ENCODE results near the gene ZBTB6. TPM values are rescaled to one million over a fixed set of nuclear protein-coding genes. Genes with fewer than 3 reads are reported as not detected.
"Not testable (repeated sequence)": the region's sequence is repeated elsewhere in the genome, so short reads cannot be mapped to it uniquely, and the experiment has no call there.

ZBTB6 gene
- total RNA-seq, 3 donors from 2014 or later (not counting 1 experiment from before 2014, with no cell fraction given) = 4.7 to 6.6 (median 5.8) TPM

DNA sequence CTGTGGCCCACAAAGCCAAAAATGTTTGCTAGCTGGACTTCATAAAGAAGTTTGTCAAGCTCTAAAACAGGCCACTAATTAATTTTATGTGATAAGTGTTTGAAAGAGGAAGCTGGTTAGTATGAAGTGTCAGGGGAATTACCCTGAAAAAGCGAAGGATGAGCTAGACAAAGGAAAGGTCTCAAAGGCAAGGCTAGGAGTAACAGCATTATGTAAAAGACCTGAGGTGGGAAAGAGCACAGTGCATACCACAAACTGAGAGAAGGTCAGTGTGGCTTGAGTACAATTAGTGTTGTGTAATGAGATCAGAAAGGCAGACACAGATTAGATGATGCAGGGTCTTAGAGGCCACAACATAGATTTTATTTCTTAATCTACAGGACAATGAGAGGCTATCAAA, 37.6 kb downstream of the ZBTB6 start:
- no peak overlapping the region for H3K4me3 ChIP-seq (ENCODE audit: low read length)
- Mint-ChIP-seq H3K9me3 (no peaks in the 10 kb centered on the region), H3K36me3 (peaks cover 35% of the 10 kb centered on the region), H3K4me1 (peaks cover 0 to 15% of the 10 kb centered on the region in 2 donors), H3K27ac (peak overlapping the region; percentile 10 to 29), H3K4me3 (no peak overlapping the region), H3K27me3 (ENCODE audit: low read depth in 2 of 2) (no peaks in the 10 kb centered on the region)
- TF ChIP-seq, protein P1, sequence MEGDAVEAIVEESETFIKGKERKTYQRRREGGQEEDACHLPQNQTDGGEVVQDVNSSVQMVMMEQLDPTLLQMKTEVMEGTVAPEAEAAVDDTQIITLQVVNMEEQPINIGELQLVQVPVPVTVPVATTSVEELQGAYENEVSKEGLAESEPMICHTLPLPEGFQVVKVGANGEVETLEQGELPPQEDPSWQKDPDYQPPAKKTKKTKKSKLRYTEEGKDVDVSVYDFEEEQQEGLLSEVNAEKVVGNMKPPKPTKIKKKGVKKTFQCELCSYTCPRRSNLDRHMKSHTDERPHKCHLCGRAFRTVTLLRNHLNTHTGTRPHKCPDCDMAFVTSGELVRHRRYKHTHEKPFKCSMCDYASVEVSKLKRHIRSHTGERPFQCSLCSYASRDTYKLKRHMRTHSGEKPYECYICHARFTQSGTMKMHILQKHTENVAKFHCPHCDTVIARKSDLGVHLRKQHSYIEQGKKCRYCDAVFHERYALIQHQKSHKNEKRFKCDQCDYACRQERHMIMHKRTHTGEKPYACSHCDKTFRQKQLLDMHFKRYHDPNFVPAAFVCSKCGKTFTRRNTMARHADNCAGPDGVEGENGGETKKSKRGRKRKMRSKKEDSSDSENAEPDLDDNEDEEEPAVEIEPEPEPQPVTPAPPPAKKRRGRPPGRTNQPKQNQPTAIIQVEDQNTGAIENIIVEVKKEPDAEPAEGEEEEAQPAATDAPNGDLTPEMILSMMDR (IDR thresholded peaks at IDR 0.05) = no peak
- no peak for ATAC-seq
- no peaks in the 10 kb centered on the region for H3K27me3 ChIP-seq (ENCODE audit: control insufficient read depth, insufficient read depth, low read length)
- WGBS (ENCODE audit: insufficient coverage) = 93% methylated on average over 1 of the region's 1 CpG
- H3K36me3 ChIP-seq (ENCODE audit: control insufficient read depth, insufficient read depth, low read length) = peaks cover 84% of the 10 kb centered on the region
- H3K27ac ChIP-seq (ENCODE audit: low read length) = no peak overlapping the region
- DNase-seq = no peak
- intact Hi-C loops (cut with micrococcal nuclease) = no loop called here
- H3K4me1 ChIP-seq (ENCODE audit: control insufficient read depth, insufficient read depth, low read length) = no peaks in the 10 kb centered on the region
- no peaks in the 10 kb centered on the region for H3K9me3 ChIP-seq (ENCODE audit: control insufficient read depth, insufficient read depth, low read length)

DNA sequence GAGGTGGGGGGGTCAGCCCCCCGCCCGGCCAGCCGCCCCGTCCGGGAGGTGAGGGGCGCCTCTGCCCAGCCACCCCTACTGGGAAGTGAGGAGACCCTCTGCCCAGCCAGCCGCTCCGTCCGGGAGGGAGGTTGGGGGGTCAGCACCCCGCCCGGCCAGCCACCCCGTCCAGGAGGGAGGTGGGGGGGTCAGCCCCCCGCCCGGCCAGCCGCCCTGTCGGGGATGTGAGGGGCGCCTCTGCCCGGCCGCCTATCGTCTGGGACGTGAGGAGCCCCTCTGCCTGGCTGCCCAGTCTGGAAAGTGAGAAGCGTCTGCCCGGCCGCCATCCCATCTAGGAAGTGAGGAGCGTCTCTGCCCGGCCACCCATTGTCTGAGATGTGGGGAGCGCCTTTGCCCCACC, 45.8 kb downstream of the ZBTB6 start:
- H3K27me3 ChIP-seq (ENCODE audit: control insufficient read depth, insufficient read depth, low read length); H3K27ac Mint-ChIP-seq; H3K9me3 Mint-ChIP-seq; H3K4me3 Mint-ChIP-seq; ATAC-seq; intact Hi-C loops (cut with micrococcal nuclease); H3K27me3 Mint-ChIP-seq (ENCODE audit: low read depth in 2 of 2); H3K4me1 ChIP-seq (ENCODE audit: control insufficient read depth, insufficient read depth, low read length); H3K9me3 ChIP-seq (ENCODE audit: control insufficient read depth, insufficient read depth, low read length); H3K4me3 ChIP-seq (ENCODE audit: low read length); H3K27ac ChIP-seq (ENCODE audit: low read length); DNase-seq: not testable (repeated sequence)
- peaks cover 10% of the 10 kb centered on the region for H3K36me3 Mint-ChIP-seq
- H3K36me3 ChIP-seq (ENCODE audit: control insufficient read depth, insufficient read depth, low read length) = peaks cover 22% of the 10 kb centered on the region
- WGBS (ENCODE audit: insufficient coverage) = 98% methylated on average over 6 of the region's 27 CpGs
- peaks cover 0 to 10% of the 10 kb centered on the region in 2 donors for H3K4me1 Mint-ChIP-seq

DNA sequence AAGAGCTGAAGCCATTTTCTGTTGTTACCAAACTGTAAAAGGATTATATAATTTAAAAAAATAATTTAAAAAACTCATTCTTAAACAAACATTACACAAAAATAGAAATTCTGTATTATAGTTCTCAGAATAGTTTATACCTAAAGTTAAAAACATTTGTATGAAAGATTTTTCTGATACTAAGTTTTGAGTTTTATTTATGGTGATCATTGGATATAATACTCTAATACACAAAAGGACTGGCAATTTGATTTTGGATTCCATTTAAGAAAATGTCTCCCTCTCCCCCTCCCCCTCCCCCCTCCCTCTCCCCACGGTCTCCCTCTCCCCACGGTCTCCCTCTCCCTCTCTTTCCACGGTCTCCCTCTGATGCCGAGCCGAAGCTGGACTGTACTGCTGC, 47.0 kb downstream of the ZBTB6 start:
- no peak overlapping the region for H3K27ac ChIP-seq (ENCODE audit: low read length)
- WGBS (ENCODE audit: insufficient coverage) = no CpG with 5 or more reads among the region's 5 CpGs
- H3K27ac Mint-ChIP-seq = peak overlapping the region in 1 of 2 donors; percentile 42

DNA sequence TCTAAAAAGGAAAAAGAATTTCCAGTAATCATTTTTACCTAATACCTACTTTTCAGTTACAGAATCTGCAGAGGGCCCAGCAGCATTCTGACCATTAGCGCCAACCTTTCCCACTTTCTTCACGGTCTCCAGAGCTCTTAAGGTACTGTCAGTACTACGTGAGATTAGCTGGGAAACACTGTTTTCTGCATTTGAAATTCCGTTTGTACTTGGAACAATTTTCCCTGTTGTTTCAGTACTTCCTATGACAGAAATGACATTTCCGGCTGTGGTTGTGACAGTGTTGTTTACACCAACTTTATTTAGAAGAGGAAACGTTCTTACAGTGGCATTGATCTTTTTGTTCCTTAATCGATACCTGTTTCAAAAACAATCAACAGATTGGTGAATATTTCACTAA, 47.8 kb downstream of the ZBTB6 start:
- no peaks in the 10 kb centered on the region for H3K27me3 ChIP-seq (ENCODE audit: control insufficient read depth, insufficient read depth, low read length)
- Mint-ChIP-seq H3K36me3 (no peaks in the 10 kb centered on the region), H3K4me3 (no peak overlapping the region), H3K27me3 (ENCODE audit: low read depth in 2 of 2) (no peaks in the 10 kb centered on the region), H3K9me3 (no peaks in the 10 kb centered on the region), H3K4me1 (no peaks in the 10 kb centered on the region), H3K27ac (peak overlapping the region in 1 of 2 donors; percentile 42)
- DNase-seq = no peak
- no peaks in the 10 kb centered on the region for H3K9me3 ChIP-seq (ENCODE audit: control insufficient read depth, insufficient read depth, low read length)
- no peaks in the 10 kb centered on the region for H3K4me1 ChIP-seq (ENCODE audit: control insufficient read depth, insufficient read depth, low read length)
- intact Hi-C loops (cut with micrococcal nuclease) = no loop called here
- peaks cover 7% of the 10 kb centered on the region for H3K36me3 ChIP-seq (ENCODE audit: control insufficient read depth, insufficient read depth, low read length)
- H3K27ac ChIP-seq (ENCODE audit: low read length) = no peak overlapping the region
- no peak overlapping the region for H3K4me3 ChIP-seq (ENCODE audit: low read length)
- TF ChIP-seq, protein P1 (IDR thresholded peaks at IDR 0.05) = no peak
- 97% methylated on average over 5 of the region's 7 CpGs for WGBS (ENCODE audit: insufficient coverage)
- ATAC-seq = no peak

More for the DNA sequence above, 47.0 kb downstream of the ZBTB6 start:
- no peaks in the 10 kb centered on the region for H3K9me3 Mint-ChIP-seq
- H3K36me3 Mint-ChIP-seq = no peaks in the 10 kb centered on the region
- H3K4me3 Mint-ChIP-seq = no peak overlapping the region
- H3K4me3 ChIP-seq (ENCODE audit: low read length) = no peak overlapping the region
- H3K4me1 Mint-ChIP-seq = peaks cover 0 to 3% of the 10 kb centered on the region in 2 donors
- no peaks in the 10 kb centered on the region for H3K4me1 ChIP-seq (ENCODE audit: control insufficient read depth, insufficient read depth, low read length)
- no peak for DNase-seq
- TF ChIP-seq, protein P1 (IDR thresholded peaks at IDR 0.05) = no peak
- peaks cover 15% of the 10 kb centered on the region for H3K36me3 ChIP-seq (ENCODE audit: control insufficient read depth, insufficient read depth, low read length)
- ATAC-seq = no peak
- no peaks in the 10 kb centered on the region for H3K27me3 Mint-ChIP-seq (ENCODE audit: low read depth in 2 of 2)
- H3K9me3 ChIP-seq (ENCODE audit: control insufficient read depth, insufficient read depth, low read length) = no peaks in the 10 kb centered on the region
- intact Hi-C loops (cut with micrococcal nuclease) = no loop called here
- no peaks in the 10 kb centered on the region for H3K27me3 ChIP-seq (ENCODE audit: control insufficient read depth, insufficient read depth, low read length)

Measured in natural killer cell (primary cell).